Spleen (tissue), 11 donors: ENCODE results near the gene HIGD1A. TPM values are rescaled to one million over a fixed set of nuclear protein-coding genes. Genes with fewer than 3 reads are reported as not detected.

ENCODE experiments used
- DNase-seq: peaks from one replicate; pipeline ENCODE4 v3.0.0-alpha.2; 2020
- H3K27ac ChIP-seq, 8 donors: fragments of 200-600 bp; sonication (generic) in 7 of 8; 1 replicate in 4 of 8; 2 replicates in 4 of 8; pipeline versions ENCODE4 v1.5.0 to v1.8.0; 2016 to 2021; ENCODE audit warnings: inconsistent platforms in 4 of 8, mild to moderate bottlenecking in 4 of 8, moderate library complexity in 1 of 8
- H3K27me3 ChIP-seq, 7 donors: fragments of 200-600 bp; sonication (generic) in 6 of 7; replicated peaks in 1 of 7; 1 replicate in 4 of 7; 2 replicates in 3 of 7; pipeline versions ENCODE4 v1.5.0 to v1.8.0; 2016 to 2021; ENCODE audit warnings: inconsistent platforms in 3 of 7, mild to moderate bottlenecking in 1 of 7
- H3K36me3 ChIP-seq, 6 donors: fragments of 200-600 bp; sonication (generic) in 5 of 6; 1 replicate in 4 of 6; 2 replicates in 2 of 6; pipeline versions ENCODE4 v1.5.0 to v1.8.0; 2016 to 2021; ENCODE audit warnings: inconsistent platforms in 2 of 6
- H3K4me1 ChIP-seq, 6 donors: fragments of 200-600 bp; sonication (generic) in 5 of 6; 1 replicate in 3 of 6; 2 replicates in 3 of 6; pipeline versions ENCODE4 v1.5.0 to v1.8.0; 2016 to 2021; ENCODE audit warnings: inconsistent platforms in 3 of 6
- H3K4me3 ChIP-seq, 8 donors: fragments of 200-600 bp; sonication (generic) in 7 of 8; 1 replicate in 4 of 8; 2 replicates in 4 of 8; pipeline versions ENCODE4 v1.5.0 to v1.8.0; 2016 to 2021; ENCODE audit warnings: inconsistent platforms in 4 of 8, mild to moderate bottlenecking in 4 of 8, moderate library complexity in 2 of 8
- H3K9me3 ChIP-seq, 8 donors: fragments of 200-600 bp; sonication (generic) in 7 of 8; 1 replicate in 4 of 8; 2 replicates in 4 of 8; pipeline versions ENCODE4 v1.5.0 to v1.8.0; 2016 to 2021; ENCODE audit warnings: inconsistent platforms in 4 of 8
- CTCF ChIP-seq, 11 experiments: fragments of 200-600 bp in 7 of 11; fragments of 450-650 bp in 4 of 11; sonication (generic) in 4 of 11; IDR thresholded peaks in 8 of 11; conservative IDR thresholded peaks in 3 of 11; 1 replicate in 7 of 11; 2 replicates in 4 of 11; pipeline versions ENCODE4 v1.4.0 to v1.8.0; 2016 to 2021; ENCODE audit warnings: antibody characterized with exemption in 11 of 11, inconsistent platforms in 4 of 11, mild to moderate bottlenecking in 1 of 11
- POLR2A ChIP-seq, 3 donors: fragments of 450-650 bp; IDR thresholded peaks; one replicate each; pipeline ENCODE4 v1.5.1; 2017; ENCODE audit warnings: antibody characterized with exemption in 3 of 3, mild to moderate bottlenecking in 1 of 3
- POLR2AphosphoS5 ChIP-seq, 3 donors: sonication (generic); formaldehyde crosslinking; IDR thresholded peaks; one replicate each; pipeline ENCODE4 v1.5.1; 2017; ENCODE audit warnings: antibody characterized with exemption in 3 of 3
- WGBS, 5 donors: extraction: QIAGEN DNeasy Blood & Tissue Kit in 3 of 5; methylation state at CpG; one replicate each; pipeline versions ENCODE4 v1.1.5 to v1.1.7; 2013 to 2018; 5-methylcytosine and 5-hydroxymethylcytosine counted together
- intact Hi-C: fragments of 100-400 bp; cut with DNase I; formaldehyde crosslinking; loops from one replicate; pipeline ENCODE4 v1.15.0; 2023; ENCODE audit warnings: low total_unique reads
- polyA plus RNA-seq, 3 donors: library from polyadenylated mRNA; stranded (reverse); fragments of 200-250 nt; gene quantifications; one replicate each; pipeline ENCODE4 v1.2.1, GENCODE V29; 2013
- total RNA-seq, 7 donors: library from RNA; depleted of rRNA in 3 of 7; stranded (reverse); fragments of >200 nt in 3 of 7; fragmentation: NEBNext Ultra II Directional in 4 of 7; extraction: Animal tissue kit (Norgen Biotek cat#: 25700) in 4 of 7; gene quantifications; one replicate each; pipeline versions ENCODE4 v1.1.0 to v1.2.1, GENCODE V29; 2016 to 2021
- donor health status: healthy with polysubstance abuse.
- donor health status: DM: no; HTN: no; CAD: no; lungs with moderate emphysema.
- donor health status: DM: no; HTN: no; CAD: no.
- donor health status: Bipolar disorder and iron deficiency.
- donor health status: healthy.
- donor health status: DM: no; HTN: no; CAD: no.
- donor health status: DM: yes; HTN: yes; CAD: no.

Gene HIGD1A
- total and polyA plus RNA-seq, 10 donors: 39.4 to 89.0 (median 59.6) TPM

- Histone ChIP-seq H3K4me3 (no peak overlapping the region), H3K27me3 (no peaks in the 10 kb centered on the region), H3K27ac (no peak overlapping the region), H3K4me1 (peaks cover 0 to 3% (median 0%) of the 10 kb centered on the region in 6 donors), H3K9me3 (no peaks in the 10 kb centered on the region), H3K36me3 (peaks cover 0 to 7% (median 0%) of the 10 kb centered on the region in 6 donors)
- TF ChIP-seq POLR2A (IDR thresholded peaks at IDR 0.05): no peak
- no peak for TF ChIP-seq POLR2AphosphoS5 (IDR thresholded peaks at IDR 0.05)
- TF ChIP-seq CTCF (IDR thresholded peaks at IDR 0.05 in 8 of 11, conservative IDR thresholded peaks at IDR 0.05 in 3 of 11): peak in 2 of 11 experiments; percentile 20 to 21
- intact Hi-C loops: no loop called here
- no peak for DNase-seq
- 73 to 85% (median 80%) methylated on average over 5 of the region's 5 CpGs for WGBS, 5 donors
Observed at GRCh38 chr3:42755681-42756578, 48.4 kb downstream of the HIGD1A start.

GRCh38 chr3:42753757-42754156 lies 50.5 kb downstream of the HIGD1A start:
- TF ChIP-seq POLR2A (IDR thresholded peaks at IDR 0.05) (no peak), CTCF (IDR thresholded peaks at IDR 0.05 in 8 of 11, conservative IDR thresholded peaks at IDR 0.05 in 3 of 11) (no peak), POLR2AphosphoS5 (IDR thresholded peaks at IDR 0.05) (no peak)
- intact Hi-C loops: no loop called here
- H3K4me1 ChIP-seq: peaks cover 0 to 6% (median 0%) of the 10 kb centered on the region in 6 donors

GRCh38 chr3:42752961-42753360 lies 51.3 kb downstream of the HIGD1A start:
- DNase-seq: no peak
- no peaks in the 10 kb centered on the region for H3K27me3 ChIP-seq
- TF ChIP-seq CTCF (IDR thresholded peaks at IDR 0.05 in 8 of 11, conservative IDR thresholded peaks at IDR 0.05 in 3 of 11) (no peak), POLR2AphosphoS5 (IDR thresholded peaks at IDR 0.05) (no peak), POLR2A (IDR thresholded peaks at IDR 0.05) (no peak)
- H3K4me3 ChIP-seq: no peak overlapping the region
- 91 to 93% (median 92%) methylated on average over 4 of the region's 4 CpGs for WGBS, 5 donors
- intact Hi-C loops: no loop called here
- H3K27ac ChIP-seq: no peak overlapping the region
- peaks cover 0 to 6% (median 0%) of the 10 kb centered on the region in 6 donors for H3K4me1 ChIP-seq
- no peaks in the 10 kb centered on the region for H3K9me3 ChIP-seq
- peaks cover 0 to 7% (median 0%) of the 10 kb centered on the region in 6 donors for H3K36me3 ChIP-seq

More at GRCh38 chr3:42753757-42754156, 50.5 kb downstream of the HIGD1A start:
- H3K36me3 ChIP-seq: peaks cover 0 to 7% (median 0%) of the 10 kb centered on the region in 6 donors
- no peak overlapping the region for H3K4me3 ChIP-seq
- no peak for DNase-seq
- WGBS, 5 donors: 78 to 88% (median 84%) methylated on average over 3 of the region's 3 CpGs
- H3K9me3 ChIP-seq: no peaks in the 10 kb centered on the region
- H3K27me3 ChIP-seq: no peaks in the 10 kb centered on the region
- H3K27ac ChIP-seq: no peak overlapping the region

GRCh38 chr3:42752441-42752840 lies 51.8 kb downstream of the HIGD1A start:
- 93 to 97% (median 96%) methylated on average over 9 of the region's 9 CpGs for WGBS, 5 donors
- no peak for DNase-seq

More at GRCh38 chr3:42752441-42752840, 51.8 kb downstream of the HIGD1A start:
- H3K4me3 ChIP-seq: no peak overlapping the region
- peaks cover 0 to 7% (median 0%) of the 10 kb centered on the region in 6 donors for H3K36me3 ChIP-seq
- H3K4me1 ChIP-seq: peaks cover 0 to 10% (median 0%) of the 10 kb centered on the region in 6 donors
- H3K9me3 ChIP-seq: no peaks in the 10 kb centered on the region
- intact Hi-C loops: no loop called here
- no peaks in the 10 kb centered on the region for H3K27me3 ChIP-seq
- no peak overlapping the region for H3K27ac ChIP-seq
- TF ChIP-seq POLR2AphosphoS5 (IDR thresholded peaks at IDR 0.05) (no peak), POLR2A (IDR thresholded peaks at IDR 0.05) (no peak), CTCF (IDR thresholded peaks at IDR 0.05 in 8 of 11, conservative IDR thresholded peaks at IDR 0.05 in 3 of 11) (no peak)
